PFSK-1 (cell line): ENCODE results near the gene JAK1.

Experiments
- POLR2AphosphoS5 ChIP-seq: IDR thresholded peaks from 2 replicates; pipeline ENCODE4 v1.6.1; 2012; ENCODE audit warnings: low read depth, mild to moderate bottlenecking, control low read depth, low read length, moderate library complexity
- REST ChIP-seq, 2 experiments: IDR thresholded peaks; 2 replicates each; pipeline versions ENCODE4 v1.6.1 to v1.8.0; 2011 to 2012; ENCODE audit warnings: low read depth in 2 of 2, low read length in 2 of 2, control low read depth in 1 of 2, inconsistent platforms in 1 of 2, mild to moderate bottlenecking in 1 of 2, moderate library complexity in 1 of 2; ENCODE audit not compliant: insufficient read depth in 1 of 2
- SIN3A ChIP-seq: IDR thresholded peaks from 2 replicates; pipeline ENCODE4 v1.6.1; 2012; ENCODE audit warnings: mild to moderate bottlenecking, low read length, moderate library complexity, borderline replicate concordance; ENCODE audit not compliant: insufficient read depth

- no peak for TF ChIP-seq REST (IDR thresholded peaks at IDR 0.05; ENCODE audit: insufficient read depth in 1 of 2, low read depth in 2 of 2, low read length in 2 of 2)
- TF ChIP-seq SIN3A = no peak
- no peak for TF ChIP-seq POLR2AphosphoS5
Measured at GRCh38 chr1:64851664-64852063, 114.7 kb downstream of the JAK1 start.
